CD4-positive, alpha-beta T cell treated with Interferon alpha-2 for 1 hour (primary cell): Measurements from ENCODE around the gene GMNN.
A peak's percentile ranks its signal among the peaks of the same experiment; 100 is the strongest.
"Not testable (repeated sequence)": the region's sequence is repeated elsewhere in the genome, so short reads cannot be mapped to it uniquely, and the experiment has no call there.

Experiments used
- DNase-seq, 2 donors: peaks; one replicate each; pipeline ENCODE4 v3.0.0-alpha.2; 2020 to 2022

Gene GMNN

DNA sequence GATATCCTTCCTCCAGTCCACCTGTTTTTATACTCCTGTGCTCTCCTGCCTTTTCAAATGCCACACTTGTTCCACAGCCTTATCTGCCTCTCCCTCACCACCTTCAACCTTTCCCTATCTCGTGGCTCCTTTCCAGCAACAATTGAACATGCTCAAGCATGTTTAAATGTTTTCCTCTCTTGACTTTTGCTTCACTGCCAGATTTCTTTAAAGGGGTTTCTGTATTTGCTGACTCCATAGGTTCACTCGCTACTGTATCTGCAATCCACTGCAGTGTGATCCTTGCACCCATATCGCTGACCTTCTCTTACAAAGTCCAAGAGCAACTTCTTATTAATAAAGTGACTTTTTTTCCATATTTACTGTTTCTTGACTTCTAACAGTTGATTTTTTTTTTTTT, 11.2 kb upstream of the GMNN start:
- no peak for DNase-seq

DNA sequence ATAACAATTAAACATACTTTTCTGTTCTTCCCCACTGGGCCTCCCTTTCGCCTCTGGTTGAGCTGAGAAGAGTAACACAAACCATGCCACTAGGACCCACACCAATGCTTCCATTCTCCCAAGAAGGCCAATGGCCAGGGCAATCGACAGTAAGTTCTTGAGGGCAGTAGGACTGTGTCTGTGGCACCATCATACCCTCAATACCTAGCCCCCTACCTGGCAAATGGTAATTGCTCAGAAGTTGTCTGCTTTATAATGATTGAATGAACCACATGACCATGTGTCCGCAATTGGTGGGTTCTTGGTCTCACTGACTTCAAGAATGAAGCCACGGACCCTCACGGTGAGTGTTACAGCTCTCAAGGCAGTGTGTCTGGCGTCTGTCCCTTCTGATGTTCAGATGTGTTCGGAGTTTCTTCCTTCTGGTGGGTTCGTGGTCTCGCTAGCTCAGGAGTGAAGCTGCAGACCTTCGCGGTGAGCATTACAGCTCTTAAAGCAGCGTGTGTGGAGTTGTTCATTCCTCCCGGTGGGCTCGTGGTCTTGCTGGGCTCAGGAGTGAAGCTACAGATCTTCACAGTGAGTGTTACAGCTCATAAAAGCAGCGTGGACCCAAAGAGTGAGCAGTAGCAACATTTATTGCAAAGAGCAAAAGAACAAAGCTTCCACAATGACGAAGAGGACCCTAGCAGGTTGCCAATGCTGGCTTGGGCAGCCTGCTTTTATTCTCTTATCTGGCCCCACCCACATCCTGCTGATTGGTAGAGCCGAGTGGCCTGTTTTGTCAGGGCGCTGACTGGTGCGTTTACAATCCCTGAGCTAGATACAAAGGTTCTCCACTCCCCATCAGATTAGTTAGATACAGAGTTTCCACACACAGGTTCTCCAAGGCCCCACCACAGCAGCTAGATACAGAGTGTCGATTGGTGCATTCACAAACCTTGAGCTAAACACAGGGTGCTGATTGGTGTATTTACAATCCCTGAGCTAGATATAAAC, 9.6 kb upstream of the GMNN start:
- not testable (repeated sequence) for DNase-seq

DNA sequence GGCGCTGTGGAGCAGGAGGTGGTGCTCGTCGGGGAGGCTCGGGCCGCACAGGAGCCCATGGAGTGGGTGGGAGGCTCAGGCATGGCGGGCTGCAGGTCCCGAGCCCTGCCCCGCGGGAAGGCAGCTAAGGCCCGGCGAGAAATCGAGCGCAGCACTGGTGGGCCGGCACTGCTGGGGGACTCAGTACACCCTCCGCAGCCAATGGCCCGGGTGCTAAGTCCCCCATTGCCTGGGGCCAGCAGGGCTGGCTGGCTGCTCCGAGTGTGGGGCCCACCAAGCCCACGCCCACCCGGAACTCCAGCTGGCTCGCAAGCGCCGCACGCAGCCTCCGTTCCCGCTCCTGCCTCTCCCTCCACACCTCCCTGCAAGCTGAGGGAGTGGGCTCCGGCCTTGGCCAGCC, 8.8 kb upstream of the GMNN start:
- not testable (repeated sequence) for DNase-seq

DNA sequence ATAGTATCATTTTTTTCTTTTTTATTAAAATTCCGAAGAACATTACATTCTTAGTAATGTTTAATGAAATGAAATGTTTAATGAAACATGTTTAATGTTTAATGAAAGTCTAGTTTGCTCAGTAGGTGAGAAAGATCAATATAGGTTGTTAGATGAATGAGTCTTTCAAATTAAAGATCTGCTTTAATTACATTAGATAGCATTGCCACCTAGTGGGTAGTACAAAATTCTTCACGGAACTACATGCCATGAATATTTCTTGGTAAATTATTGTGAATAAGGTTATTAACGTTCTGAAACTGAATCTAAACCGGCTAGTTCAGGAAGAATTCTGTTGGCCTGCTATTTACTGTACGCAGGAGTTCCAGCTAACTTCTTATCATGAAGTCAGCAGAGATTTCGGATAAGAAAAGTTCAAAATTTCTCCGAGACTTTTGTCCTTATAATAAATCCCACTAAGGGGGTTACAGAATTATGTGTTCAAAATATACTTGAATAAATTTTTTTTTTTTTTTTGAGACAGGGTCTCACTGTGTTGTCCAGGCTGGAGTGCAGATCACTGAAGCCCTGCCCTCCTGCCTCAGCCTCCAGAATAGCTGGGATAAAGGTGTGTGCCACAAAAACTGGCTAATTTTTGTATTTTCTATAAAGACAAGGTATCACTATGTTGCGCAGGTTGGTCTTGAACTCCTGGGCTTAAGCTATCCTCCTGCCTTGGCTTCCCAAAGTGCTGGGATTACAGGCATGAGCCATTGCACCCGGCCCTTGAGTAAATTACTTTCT, 7.9 kb upstream of the GMNN start:
- peak in 1 of 2 donors; percentile 54 for DNase-seq

DNA sequence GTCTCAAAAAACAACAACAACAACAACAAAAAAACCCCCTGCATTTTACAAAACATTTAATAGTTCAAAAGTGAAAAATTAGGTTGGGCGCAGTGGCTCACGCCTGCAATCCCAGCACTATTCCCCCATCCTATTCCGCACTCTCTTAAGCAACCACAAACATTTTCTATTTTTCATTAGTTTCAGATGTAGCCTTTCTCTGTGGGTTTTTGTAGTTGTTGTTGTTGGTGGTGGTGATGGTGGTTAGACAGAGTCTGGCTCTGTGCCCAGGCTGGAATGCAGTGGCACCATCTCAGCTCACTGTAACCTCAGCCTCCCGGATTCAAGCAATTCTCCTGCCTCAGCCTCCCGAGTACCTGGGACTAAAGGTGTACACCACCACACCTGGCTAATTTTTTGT, 6.4 kb upstream of the GMNN start:
- no peak for DNase-seq

DNA sequence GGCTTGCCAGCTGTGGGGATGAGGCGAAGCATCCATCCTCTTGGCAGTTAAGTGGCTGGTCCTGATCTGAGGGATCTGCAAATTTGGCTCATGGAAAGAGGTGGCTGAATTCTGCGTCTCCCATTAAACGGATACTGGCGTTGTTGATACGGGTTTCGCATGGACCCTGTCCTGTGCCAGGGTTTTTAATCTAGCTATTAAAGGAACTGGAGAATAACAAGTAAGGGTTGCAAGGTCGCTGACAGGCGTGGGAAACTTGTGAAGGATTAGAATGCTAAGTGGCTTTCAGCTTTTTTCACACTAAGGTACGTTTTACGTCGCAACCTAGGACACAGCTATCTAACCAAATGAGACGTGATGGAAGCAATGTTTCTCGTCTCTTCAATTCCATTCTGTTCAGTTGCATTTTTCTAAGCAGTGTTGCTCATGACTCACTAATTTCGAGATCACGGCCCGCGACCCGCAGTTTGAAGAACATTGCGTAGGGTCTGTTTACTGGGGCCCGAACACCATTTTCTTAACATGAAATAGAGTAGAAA, 852 bp downstream of the GMNN start:
- DNase-seq, result peak in 1 of 2 donors; percentile 26

DNA sequence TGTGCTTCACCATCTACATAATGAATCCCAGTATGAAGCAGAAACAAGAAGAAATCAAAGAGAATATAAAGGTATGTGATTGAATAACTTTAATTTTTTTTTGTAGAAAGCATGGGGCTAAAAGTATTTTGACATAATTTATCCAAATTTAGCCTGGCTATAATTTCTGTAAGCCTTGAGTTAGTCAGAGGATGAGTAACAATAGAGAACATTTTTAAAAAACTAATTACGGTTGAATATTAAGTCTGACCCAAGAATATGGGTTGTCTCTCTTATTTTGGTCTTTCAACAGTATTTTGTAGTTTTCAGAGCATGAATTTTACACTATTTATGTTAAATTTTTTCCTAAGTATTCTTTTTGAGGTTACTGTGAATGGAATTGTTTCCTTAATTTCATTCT, 2.5 kb downstream of the GMNN start:
- DNase-seq, result no peak

DNA sequence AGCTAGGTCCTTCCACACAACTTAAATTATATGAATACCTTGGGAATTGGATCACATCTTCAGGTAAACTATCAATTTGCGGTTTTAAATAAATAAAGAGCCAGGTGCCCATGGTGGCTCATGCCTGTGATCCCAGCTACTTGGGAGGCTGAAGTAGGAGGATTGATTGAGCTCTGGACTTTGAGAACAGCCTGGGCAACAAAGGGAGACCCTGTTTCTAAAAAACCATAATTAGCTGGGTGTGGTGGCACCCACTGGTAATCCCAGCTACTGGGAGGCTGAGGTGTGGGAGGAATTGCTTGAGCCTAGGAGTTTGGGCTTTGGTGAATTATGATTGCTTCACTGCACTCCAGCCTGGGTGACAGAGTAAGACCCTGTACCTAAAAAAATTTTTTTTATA, 3.4 kb downstream of the GMNN start:
- no peak for DNase-seq

DNA sequence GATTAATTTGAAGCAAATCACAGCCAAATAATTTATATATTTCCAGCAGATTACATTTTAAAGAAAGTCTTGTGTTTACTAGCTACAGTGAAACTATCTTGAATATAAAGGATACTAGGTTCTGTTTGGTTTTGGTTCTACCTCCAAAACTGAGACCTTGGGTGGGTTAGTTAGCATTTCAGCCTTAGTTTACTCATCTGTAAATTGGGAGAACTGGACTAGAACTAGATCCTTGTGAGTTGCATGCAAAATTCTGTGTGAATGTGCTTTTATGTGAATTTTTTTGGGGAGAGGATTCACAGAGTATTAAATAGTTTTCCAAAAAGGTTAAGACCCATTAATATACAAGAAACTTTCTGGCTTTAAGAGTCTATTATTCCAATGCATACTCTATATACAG, 4.1 kb downstream of the GMNN start:
- no peak for DNase-seq

DNA sequence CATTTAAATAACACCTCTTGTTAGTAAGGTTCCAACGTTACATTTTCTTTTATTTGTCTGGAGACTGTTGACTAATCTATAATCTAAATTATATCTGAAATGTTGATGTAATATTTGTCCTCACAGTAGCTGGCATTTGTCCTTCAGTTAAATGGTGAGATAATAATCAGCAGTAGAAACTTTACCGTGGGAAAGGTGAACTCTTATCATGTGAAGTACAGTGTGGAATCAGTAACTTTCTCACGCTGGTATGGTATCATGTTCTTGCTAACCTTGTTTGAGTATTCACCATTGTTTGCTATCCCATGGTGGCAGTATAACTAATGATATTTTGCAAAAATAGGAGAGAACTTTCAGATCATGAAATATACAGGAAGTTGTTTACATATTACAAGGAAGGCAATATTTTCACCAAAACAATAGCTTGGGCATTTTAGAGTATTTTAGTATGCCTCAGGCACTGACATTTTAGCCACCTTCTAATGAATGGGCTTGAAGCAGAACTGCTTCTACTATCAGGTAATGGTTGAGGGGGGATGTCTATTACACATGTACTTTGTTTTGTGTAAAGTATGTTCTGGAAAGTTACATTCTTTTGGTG, 4.8 kb downstream of the GMNN start:
- DNase-seq, result no peak

DNA sequence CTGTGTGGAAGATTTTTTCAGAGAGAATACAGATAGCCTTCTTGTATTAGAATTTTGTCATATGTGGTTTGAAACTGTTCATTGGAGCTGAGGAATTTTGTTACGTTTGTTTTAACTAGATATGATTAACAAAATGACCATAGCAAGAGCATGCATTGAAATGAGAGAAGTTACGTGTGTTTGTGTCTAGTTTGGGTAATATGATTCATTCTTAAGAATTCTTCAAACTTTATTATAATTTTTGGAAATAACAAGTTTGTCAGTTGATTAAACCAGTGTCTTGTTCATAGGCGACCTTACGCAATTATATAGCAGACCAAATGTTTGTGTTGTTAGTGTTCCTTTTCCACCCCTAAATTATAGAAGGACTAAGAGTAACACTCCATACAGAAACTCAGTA, 5.5 kb downstream of the GMNN start:
- DNase-seq, result no peak

DNA sequence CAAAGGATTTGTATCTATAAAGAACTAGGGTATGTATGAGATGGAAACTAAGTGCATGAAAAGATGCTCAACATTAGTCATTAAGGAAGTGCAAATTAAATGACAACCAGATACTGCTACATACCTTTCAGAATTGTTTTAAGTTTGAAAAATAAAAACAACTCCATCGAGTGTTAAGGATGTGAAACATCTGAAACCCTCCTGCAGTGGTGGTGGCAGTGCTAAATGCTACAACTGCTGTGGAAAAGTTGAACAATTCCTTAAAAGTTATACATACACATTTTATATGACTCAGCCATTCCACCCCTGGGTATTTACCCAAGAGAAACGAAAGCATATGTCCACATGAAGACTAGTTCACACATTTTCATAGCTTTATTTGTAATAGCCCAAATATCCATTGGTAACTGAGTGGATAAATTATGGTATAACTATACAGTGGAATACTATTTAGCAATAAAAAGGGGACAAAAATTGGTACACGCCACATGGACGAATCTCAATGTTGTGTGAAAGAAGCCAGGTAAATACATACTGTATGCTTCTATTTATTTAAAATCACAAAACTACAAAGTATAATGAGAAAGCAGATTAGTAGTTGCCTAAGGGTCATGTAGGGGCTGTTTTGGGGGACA, 13.4 kb downstream of the GMNN start:
- no peak for DNase-seq

DNA sequence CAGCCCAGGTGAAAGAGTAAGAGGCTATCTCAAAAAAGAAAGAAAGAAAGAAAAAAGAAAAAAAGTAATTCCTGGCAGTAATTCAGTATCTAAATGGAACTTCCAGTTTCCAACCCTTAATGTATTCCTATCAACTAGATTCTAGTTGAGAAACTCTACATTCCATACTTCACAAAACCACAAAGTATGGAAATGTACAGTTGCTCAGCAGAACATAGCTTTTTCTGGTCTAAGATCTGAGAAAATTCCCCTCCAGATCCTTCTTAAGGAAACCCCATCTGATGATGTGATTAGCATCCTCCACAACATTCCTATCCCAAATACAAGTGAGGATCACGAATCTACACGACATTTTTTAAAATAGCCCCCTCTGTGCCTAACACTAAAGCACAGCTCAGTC, 20.4 kb downstream of the GMNN start:
- DNase-seq, result no peak

DNA sequence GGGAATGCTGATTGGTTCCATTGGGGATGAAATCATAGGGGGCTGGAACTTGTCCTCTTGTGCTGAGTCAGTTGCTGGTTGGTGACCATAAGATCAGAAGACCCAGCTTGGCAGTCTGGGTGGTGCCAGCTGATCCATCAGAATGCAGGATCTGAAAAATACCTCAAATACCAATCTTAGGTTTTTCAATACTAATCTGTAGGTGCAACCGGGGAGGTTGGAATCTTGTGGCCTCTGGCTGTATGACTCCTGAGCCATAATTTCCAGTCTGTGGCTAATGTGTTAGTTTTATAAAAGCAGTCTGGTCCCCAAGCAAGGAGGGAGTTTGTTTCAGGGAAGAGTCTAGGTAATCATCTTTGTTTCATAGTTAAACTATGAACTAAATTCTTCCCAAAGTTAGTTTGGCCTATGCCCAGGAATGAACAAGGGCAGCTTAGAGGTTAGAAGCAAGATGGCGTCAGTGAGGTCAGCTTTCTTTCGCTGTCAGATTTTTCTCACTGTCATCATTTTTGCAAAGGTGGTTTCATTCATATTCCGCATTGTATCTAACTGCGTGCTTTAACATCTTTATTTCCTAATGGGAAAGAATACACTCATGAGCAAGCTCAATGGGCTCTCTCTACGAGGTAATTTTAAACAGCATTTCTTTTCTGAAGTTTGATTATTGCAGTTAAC, 22.0 kb downstream of the GMNN start:
- DNase-seq, result no peak

DNA sequence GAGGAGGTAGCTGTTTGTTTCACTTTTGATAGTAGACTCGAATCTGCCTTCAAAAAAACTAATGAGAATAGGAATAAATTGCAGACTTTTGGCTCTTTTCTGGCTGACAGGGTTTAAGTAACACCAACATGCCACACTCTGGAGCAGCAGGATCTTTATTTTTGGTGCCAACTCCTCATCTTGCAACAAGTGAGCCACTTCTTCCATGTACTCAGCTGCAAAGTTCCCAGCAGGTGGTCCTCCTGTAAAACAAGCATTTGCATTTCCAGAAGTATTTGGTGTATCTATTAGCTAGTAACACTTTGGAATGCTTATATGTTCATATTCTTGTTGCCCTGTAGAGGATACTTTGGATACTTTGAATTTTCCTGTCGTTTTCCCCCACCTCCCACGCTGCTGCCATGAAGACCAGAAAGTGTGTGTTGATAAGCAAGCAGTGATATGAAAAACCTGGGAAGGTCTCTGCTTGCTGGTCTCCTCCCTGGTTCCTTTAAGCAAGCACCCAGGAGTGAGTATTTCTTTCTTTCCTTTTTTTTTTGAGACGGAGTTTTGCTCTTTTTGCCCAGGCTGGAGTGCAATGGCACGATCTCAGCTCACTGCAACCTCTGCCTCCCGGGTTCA, 23.0 kb downstream of the GMNN start:
- no peak for DNase-seq

DNA sequence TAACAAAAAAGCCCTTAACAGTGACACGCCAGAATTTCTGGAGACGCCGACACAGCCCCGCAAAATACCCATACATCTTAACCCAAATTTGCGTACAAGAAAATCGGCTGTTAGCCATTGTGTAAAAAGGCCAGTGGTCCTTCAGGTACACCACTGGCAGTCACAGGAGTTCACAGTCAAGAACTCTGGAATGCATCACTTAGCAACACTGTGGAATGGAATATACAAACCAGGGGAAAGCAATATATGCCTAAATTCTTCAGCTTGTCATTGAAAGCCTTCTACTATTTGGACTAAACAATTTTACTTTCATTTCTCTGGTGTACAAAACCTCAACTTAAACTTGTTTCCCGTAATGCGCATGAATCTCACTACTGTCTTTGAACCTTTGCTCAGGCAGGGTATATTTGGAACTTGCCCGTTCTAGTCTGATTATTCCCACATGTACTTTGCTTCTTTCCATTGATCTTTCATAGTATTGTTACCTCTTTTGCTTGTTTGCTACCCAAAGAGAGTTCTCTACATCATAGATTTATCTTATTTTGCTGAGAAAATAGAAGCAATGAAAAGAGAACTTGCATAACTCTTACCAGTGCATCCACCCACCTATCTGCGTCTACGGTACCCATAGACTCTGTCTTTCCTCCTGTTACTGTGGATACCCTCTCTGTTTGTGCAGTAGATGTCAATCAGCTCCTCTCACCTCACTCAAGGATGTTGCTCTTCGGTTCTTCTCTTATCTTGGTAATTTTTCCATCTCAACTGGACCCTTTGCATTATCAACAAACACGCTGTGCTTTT, 24.2 kb downstream of the GMNN start, which contains the start of gene ARMH2:
ARMH2 (minus strand) TSS at position 178 of the 801 bp plus-strand sequence; CDS start at position 118, 60 bp downstream.
- DNase-seq, result no peak

DNA sequence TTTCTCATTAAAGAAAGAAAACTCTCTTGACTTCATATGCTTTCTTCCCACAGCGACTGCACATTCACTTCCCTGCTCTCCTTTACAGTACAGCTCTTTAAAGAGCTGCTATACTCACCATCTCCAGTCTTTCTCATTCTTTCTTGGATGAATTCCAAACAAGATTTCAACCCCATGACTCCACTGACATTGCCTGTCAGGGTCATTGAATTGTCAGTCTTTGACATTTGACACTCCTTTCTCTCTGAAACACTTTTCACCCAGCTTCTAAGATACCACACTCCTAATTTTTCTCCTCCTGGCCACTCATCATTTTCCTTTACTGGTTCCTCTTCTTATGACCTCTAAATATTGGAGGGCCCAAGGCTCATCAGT, 24.8 kb downstream of the GMNN start:
- DNase-seq, result no peak

DNA sequence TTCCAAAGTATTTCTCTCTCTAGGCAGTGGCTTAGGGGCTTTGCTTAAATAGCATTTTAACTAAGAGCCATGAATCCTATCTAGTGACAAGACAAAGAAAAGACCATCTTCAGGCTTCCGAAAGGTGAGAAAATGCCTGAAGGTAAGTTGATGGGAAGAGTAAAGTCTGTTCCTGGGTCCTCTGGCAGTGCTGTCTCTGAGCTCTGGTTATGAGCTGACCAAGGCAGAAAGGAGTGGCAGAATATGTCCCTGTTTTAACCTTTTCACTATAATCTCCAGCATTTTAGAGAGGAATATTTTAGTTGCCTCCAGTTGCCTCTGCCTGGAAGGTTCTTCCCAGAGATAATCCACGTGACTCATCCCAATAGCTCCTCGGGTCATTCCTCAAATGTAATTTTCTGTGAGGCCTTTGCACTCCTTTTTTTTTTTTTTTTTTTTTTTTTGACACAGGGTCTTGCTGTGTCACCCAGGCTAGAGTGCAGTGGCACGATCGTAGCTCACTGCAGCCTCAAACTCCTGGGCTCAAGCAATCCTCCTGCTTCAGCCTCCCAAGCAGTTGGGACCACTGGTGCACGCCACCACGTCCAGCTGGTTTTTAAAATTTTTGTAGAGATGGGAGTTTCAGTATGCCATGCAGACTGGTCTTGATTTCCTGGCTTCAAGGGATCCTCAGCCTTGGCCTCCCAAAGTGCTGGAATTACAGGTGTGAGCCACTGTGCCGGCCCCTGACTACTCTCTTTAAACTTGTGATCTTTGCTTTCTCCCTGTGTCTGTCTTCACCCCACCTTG, 27.7 kb downstream of the GMNN start:
- no peak for DNase-seq

DNA sequence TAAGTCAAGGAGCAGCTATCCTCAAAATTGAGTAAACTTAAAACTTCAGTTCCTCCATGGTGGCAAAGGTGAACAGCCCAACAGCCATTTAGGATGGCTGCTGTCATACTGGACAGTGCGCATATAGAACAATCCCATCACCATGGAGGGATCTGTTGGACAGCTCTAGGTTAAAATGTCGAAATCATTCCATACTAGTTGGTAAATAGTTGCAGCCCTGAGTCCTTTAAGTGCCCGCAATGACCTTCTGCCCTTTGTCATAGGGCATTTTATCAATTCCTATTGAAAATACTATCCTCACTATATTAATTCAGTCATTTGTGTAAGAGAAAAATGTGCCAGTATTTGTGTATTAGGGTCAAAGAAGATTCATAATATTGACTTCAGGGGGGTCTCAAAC, 32.8 kb downstream of the GMNN start:
- no peak for DNase-seq

DNA sequence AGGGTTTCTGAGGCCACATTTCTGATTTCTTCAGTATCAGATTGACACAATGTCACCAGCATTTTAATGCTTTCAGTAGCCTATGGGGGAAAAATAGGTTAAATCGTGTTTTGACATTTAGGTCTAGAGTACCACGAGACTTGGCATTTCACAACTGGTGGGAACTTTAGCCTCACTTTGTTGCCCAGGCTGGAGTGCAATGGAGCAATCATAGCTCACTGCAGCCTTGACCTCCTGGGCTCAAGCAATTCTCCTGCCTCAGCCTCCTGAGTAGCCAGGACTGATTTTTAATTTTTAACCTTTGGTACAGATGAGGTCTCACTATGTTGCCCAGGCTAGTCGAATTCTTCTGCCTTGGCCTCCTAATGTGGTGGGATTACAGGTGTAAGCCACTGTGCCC, 35.0 kb downstream of the GMNN start:
- DNase-seq, result no peak
